HEK293 (cell line): ENCODE results near the gene ANKRD60.

Experiments
- CTCF ChIA-PET: fragments of 350-600 bp; formaldehyde crosslinking; extraction: SDS; loops from one replicate; lab custom pipeline; 2021; ENCODE audit warnings: antibody characterized with exemption; lab: Yijun Ruan, JAX
- POLR2A ChIA-PET: fragments of 300-600 bp; formaldehyde crosslinking; extraction: SDS; loops from one replicate; lab custom pipeline; 2020; ENCODE audit warnings: antibody characterized with exemption, inconsistent platforms; lab: Yijun Ruan, JAX
- H3K27ac ChIP-seq: fragments of 200-500 bp; sonication (Bioruptor generic); 2 replicates; pipeline ENCODE4 v1.5.1; 2014; ENCODE audit warnings: low read depth, low read length, control low read depth, inconsistent platforms; ENCODE audit errors: extremely low read depth
- H3K36me3 ChIP-seq, 2 experiments: fragments of 200-500 bp in 1 of 2; sonication (Bioruptor generic) in 1 of 2; 1 replicate in 1 of 2; 2 replicates in 1 of 2; pipeline ENCODE4 v1.5.1; 2014 to 2017; ENCODE audit warnings: inconsistent platforms in 2 of 2, low read length in 2 of 2; ENCODE audit not compliant: control insufficient read depth in 2 of 2, insufficient read depth in 1 of 2
- H3K4me1 ChIP-seq: fragments of 200-500 bp; sonication (Bioruptor generic); 2 replicates; pipeline ENCODE4 v1.5.1; 2014; ENCODE audit warnings: mild to moderate bottlenecking, low read length, inconsistent platforms; ENCODE audit not compliant: control insufficient read depth, insufficient read depth
- H3K4me3 ChIP-seq: 2 replicates; pipeline ENCODE4 v1.5.1; 2011; ENCODE audit warnings: low read depth, mild to moderate bottlenecking, control low read depth, low read length, moderate library complexity
- H3K9me3 ChIP-seq: fragments of 200-500 bp; sonication (Bioruptor generic); 2 replicates; pipeline ENCODE4 v1.5.1; 2014; ENCODE audit warnings: low read depth, low read length, inconsistent platforms; ENCODE audit not compliant: control insufficient read depth, insufficient read depth
- WT1 ChIP-seq: fragments of 450-650 bp; formaldehyde crosslinking; IDR thresholded peaks from 2 replicates; pipeline ENCODE4 v1.5.1; 2016; ENCODE audit warnings: missing biosample characterization, missing genetic modification characterization
- ZNF146 ChIP-seq: fragments of 450-650 bp; formaldehyde crosslinking; IDR thresholded peaks from 2 replicates; pipeline ENCODE4 v1.5.1; 2016; ENCODE audit warnings: missing biosample characterization, missing genetic modification characterization
- ZNF16 ChIP-seq: fragments of 450-650 bp; formaldehyde crosslinking; IDR thresholded peaks from 2 replicates; pipeline ENCODE4 v1.5.1; 2016; ENCODE audit warnings: low read depth, missing biosample characterization, missing genetic modification characterization
- ZNF202 ChIP-seq: fragments of 450-650 bp; formaldehyde crosslinking; IDR thresholded peaks from 2 replicates; pipeline ENCODE4 v1.5.1; 2016; ENCODE audit warnings: missing biosample characterization, missing genetic modification characterization, borderline replicate concordance
- ZNF274 ChIP-seq, 2 experiments: fragments of 200-500 bp in 1 of 2; fragments of 450-650 bp in 1 of 2; sonication (Bioruptor generic) in 1 of 2; formaldehyde crosslinking in 1 of 2; IDR thresholded peaks; 2 replicates each; pipeline versions ENCODE4 v1.5.1 to v1.6.1; 2014 to 2016; ENCODE audit warnings: borderline replicate concordance in 1 of 2, inconsistent platforms in 1 of 2, low read length in 1 of 2, missing biosample characterization in 1 of 2, missing genetic modification characterization in 1 of 2
- ZNF354C ChIP-seq: fragments of 450-650 bp; formaldehyde crosslinking; IDR thresholded peaks from 2 replicates; pipeline ENCODE4 v1.5.1; 2016; ENCODE audit warnings: missing biosample characterization, missing genetic modification characterization, low read depth, borderline replicate concordance
- ZNF37A ChIP-seq: fragments of 450-650 bp; IDR thresholded peaks from 2 replicates; pipeline ENCODE4 v1.5.1; 2018; ENCODE audit warnings: missing biosample characterization, missing genetic modification characterization
- ZNF544 ChIP-seq: fragments of 450-650 bp; formaldehyde crosslinking; IDR thresholded peaks from 2 replicates; pipeline ENCODE4 v1.5.0; 2017; ENCODE audit warnings: missing biosample characterization, missing genetic modification characterization
- ZNF558 ChIP-seq: fragments of 450-650 bp; formaldehyde crosslinking; IDR thresholded peaks from 2 replicates; pipeline ENCODE4 v1.5.1; 2016; ENCODE audit warnings: missing biosample characterization, missing genetic modification characterization
- ZNF585B ChIP-seq: fragments of 450-650 bp; formaldehyde crosslinking; IDR thresholded peaks from 2 replicates; pipeline ENCODE4 v1.5.1; 2016; ENCODE audit warnings: missing biosample characterization, missing genetic modification characterization
- ZNF660 ChIP-seq: fragments of 450-650 bp; IDR thresholded peaks from 2 replicates; pipeline ENCODE4 v1.5.1; 2018; ENCODE audit warnings: missing biosample characterization, mild to moderate bottlenecking, missing genetic modification characterization
- ZNF707 ChIP-seq: fragments of 450-650 bp; formaldehyde crosslinking; IDR thresholded peaks from 2 replicates; pipeline ENCODE4 v1.5.1; 2016; ENCODE audit warnings: missing biosample characterization, missing genetic modification characterization
- ZNF785 ChIP-seq: fragments of 450-650 bp; formaldehyde crosslinking; IDR thresholded peaks from 2 replicates; pipeline ENCODE4 v1.5.1; 2016; ENCODE audit warnings: missing biosample characterization, missing genetic modification characterization
- ZNF830 ChIP-seq: fragments of 450-650 bp; IDR thresholded peaks from 2 replicates; pipeline ENCODE4 v1.5.0; 2018; ENCODE audit warnings: missing biosample characterization, missing genetic modification characterization, low read depth, mild to moderate bottlenecking, moderate library complexity
- TF ChIP-seq, protein P1 (sequence below): fragments of 450-650 bp; formaldehyde crosslinking; IDR thresholded peaks from 2 replicates; pipeline ENCODE4 v1.5.1; 2016; ENCODE audit warnings: missing biosample characterization, missing genetic modification characterization
- TF ChIP-seq, protein P2 (sequence below): fragments of 450-650 bp; formaldehyde crosslinking; IDR thresholded peaks from 2 replicates; pipeline ENCODE4 v1.5.1; 2016; ENCODE audit warnings: missing biosample characterization, missing genetic modification characterization, borderline replicate concordance
- TF ChIP-seq, protein P3 (sequence below): fragments of 450-650 bp; formaldehyde crosslinking; IDR thresholded peaks from 2 replicates; pipeline ENCODE4 v1.5.1; 2016; ENCODE audit warnings: missing biosample characterization, missing genetic modification characterization
- TF ChIP-seq, protein P4 (sequence below): fragments of 450-650 bp; formaldehyde crosslinking; IDR thresholded peaks from 2 replicates; pipeline ENCODE4 v1.5.1; 2016; ENCODE audit warnings: missing biosample characterization, missing genetic modification characterization
- TF ChIP-seq, protein P5 (sequence below): fragments of 450-650 bp; formaldehyde crosslinking; IDR thresholded peaks from 2 replicates; pipeline ENCODE4 v1.5.1; 2016; ENCODE audit warnings: missing biosample characterization, missing genetic modification characterization
- TF ChIP-seq, protein P6 (sequence below): fragments of 450-650 bp; formaldehyde crosslinking; IDR thresholded peaks from 2 replicates; pipeline ENCODE4 v1.5.1; 2017; ENCODE audit warnings: missing biosample characterization, mild to moderate bottlenecking, missing genetic modification characterization, moderate library complexity

The ANKRD60 gene

DNA sequence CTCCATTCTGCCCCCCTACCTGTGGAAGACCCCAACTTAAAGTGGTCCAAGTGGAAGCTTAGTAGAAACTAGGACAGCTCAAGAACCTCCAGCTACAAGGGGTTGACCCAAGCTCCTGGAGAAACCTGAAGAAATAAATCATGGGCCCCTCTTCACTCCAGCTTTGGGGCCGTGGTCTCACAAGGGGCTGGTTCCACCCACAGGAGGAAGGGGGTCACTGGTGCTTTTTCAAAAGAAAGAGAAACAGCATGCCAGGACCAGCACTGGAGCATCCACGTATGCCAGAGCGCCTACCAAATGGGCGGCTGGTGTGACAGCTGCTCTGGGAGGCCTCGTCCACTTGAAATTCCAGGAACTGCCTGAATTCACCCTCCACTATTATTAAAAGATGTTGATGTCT lies 14.4 kb upstream of the ANKRD60 start:
- Histone ChIP-seq H3K4me1 (no peaks in the 10 kb centered on the region), H3K36me3 (peaks cover 0 to 53% of the 10 kb centered on the region in 2 experiments; a peak in 1 of 3 replicates), H3K27ac (no peak overlapping the region), H3K4me3 (no peak overlapping the region), H3K9me3 (no peaks in the 10 kb centered on the region)
- TF ChIP-seq ZNF146 (no peak), ZNF544 (tag by site-specific recombination) (no peak), ZNF785 (tag by site-specific recombination) (no peak), ZNF830 (tag by site-specific recombination) (no peak), ZNF660 (tag by site-specific recombination) (no peak), ZNF707 (no peak), ZNF585B (tag by site-specific recombination) (no peak), ZNF16 (tag by site-specific recombination) (no peak), WT1 (tag by site-specific recombination) (no peak), ZNF274 (IDR thresholded peaks at IDR 0.05; ENCODE audit: low read length) (no peak), ZNF274 (tag by site-specific recombination; IDR thresholded peaks at IDR 0.05; ENCODE audit: borderline replicate concordance) (no peak), ZNF37A (tag by site-specific recombination) (no peak), ZNF202 (no peak), ZNF354C (tag by site-specific recombination) (no peak), ZNF558 (tag by site-specific recombination) (no peak)
- TF ChIP-seq, protein P1, sequence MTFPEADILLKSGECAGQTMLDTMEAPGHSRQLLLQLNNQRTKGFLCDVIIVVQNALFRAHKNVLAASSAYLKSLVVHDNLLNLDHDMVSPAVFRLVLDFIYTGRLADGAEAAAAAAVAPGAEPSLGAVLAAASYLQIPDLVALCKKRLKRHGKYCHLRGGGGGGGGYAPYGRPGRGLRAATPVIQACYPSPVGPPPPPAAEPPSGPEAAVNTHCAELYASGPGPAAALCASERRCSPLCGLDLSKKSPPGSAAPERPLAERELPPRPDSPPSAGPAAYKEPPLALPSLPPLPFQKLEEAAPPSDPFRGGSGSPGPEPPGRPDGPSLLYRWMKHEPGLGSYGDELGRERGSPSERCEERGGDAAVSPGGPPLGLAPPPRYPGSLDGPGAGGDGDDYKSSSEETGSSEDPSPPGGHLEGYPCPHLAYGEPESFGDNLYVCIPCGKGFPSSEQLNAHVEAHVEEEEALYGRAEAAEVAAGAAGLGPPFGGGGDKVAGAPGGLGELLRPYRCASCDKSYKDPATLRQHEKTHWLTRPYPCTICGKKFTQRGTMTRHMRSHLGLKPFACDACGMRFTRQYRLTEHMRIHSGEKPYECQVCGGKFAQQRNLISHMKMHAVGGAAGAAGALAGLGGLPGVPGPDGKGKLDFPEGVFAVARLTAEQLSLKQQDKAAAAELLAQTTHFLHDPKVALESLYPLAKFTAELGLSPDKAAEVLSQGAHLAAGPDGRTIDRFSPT, result no peak
- TF ChIP-seq, protein P2, sequence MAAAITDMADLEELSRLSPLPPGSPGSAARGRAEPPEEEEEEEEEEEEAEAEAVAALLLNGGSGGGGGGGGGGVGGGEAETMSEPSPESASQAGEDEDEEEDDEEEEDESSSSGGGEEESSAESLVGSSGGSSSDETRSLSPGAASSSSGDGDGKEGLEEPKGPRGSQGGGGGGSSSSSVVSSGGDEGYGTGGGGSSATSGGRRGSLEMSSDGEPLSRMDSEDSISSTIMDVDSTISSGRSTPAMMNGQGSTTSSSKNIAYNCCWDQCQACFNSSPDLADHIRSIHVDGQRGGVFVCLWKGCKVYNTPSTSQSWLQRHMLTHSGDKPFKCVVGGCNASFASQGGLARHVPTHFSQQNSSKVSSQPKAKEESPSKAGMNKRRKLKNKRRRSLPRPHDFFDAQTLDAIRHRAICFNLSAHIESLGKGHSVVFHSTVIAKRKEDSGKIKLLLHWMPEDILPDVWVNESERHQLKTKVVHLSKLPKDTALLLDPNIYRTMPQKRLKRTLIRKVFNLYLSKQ (tag by site-specific recombination), result no peak
- TF ChIP-seq, protein P3, sequence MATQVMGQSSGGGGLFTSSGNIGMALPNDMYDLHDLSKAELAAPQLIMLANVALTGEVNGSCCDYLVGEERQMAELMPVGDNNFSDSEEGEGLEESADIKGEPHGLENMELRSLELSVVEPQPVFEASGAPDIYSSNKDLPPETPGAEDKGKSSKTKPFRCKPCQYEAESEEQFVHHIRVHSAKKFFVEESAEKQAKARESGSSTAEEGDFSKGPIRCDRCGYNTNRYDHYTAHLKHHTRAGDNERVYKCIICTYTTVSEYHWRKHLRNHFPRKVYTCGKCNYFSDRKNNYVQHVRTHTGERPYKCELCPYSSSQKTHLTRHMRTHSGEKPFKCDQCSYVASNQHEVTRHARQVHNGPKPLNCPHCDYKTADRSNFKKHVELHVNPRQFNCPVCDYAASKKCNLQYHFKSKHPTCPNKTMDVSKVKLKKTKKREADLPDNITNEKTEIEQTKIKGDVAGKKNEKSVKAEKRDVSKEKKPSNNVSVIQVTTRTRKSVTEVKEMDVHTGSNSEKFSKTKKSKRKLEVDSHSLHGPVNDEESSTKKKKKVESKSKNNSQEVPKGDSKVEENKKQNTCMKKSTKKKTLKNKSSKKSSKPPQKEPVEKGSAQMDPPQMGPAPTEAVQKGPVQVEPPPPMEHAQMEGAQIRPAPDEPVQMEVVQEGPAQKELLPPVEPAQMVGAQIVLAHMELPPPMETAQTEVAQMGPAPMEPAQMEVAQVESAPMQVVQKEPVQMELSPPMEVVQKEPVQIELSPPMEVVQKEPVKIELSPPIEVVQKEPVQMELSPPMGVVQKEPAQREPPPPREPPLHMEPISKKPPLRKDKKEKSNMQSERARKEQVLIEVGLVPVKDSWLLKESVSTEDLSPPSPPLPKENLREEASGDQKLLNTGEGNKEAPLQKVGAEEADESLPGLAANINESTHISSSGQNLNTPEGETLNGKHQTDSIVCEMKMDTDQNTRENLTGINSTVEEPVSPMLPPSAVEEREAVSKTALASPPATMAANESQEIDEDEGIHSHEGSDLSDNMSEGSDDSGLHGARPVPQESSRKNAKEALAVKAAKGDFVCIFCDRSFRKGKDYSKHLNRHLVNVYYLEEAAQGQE (tag by site-specific recombination), result no peak
- TF ChIP-seq, protein P4, sequence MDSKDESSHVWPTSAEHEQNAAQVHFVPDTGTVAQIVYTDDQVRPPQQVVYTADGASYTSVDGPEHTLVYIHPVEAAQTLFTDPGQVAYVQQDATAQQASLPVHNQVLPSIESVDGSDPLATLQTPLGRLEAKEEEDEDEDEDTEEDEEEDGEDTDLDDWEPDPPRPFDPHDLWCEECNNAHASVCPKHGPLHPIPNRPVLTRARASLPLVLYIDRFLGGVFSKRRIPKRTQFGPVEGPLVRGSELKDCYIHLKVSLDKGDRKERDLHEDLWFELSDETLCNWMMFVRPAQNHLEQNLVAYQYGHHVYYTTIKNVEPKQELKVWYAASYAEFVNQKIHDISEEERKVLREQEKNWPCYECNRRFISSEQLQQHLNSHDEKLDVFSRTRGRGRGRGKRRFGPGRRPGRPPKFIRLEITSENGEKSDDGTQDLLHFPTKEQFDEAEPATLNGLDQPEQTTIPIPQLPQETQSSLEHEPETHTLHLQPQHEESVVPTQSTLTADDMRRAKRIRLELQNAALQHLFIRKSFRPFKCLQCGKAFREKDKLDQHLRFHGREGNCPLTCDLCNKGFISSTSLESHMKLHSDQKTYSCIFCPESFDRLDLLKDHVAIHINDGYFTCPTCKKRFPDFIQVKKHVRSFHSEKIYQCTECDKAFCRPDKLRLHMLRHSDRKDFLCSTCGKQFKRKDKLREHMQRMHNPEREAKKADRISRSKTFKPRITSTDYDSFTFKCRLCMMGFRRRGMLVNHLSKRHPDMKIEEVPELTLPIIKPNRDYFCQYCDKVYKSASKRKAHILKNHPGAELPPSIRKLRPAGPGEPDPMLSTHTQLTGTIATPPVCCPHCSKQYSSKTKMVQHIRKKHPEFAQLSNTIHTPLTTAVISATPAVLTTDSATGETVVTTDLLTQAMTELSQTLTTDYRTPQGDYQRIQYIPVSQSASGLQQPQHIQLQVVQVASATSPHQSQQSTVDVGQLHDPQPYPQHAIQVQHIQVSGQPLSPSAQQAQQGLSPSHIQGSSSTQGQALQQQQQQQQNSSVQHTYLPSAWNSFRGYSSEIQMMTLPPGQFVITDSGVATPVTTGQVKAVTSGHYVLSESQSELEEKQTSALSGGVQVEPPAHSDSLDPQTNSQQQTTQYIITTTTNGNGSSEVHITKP (tag by site-specific recombination), result no peak
- TF ChIP-seq, protein P5, sequence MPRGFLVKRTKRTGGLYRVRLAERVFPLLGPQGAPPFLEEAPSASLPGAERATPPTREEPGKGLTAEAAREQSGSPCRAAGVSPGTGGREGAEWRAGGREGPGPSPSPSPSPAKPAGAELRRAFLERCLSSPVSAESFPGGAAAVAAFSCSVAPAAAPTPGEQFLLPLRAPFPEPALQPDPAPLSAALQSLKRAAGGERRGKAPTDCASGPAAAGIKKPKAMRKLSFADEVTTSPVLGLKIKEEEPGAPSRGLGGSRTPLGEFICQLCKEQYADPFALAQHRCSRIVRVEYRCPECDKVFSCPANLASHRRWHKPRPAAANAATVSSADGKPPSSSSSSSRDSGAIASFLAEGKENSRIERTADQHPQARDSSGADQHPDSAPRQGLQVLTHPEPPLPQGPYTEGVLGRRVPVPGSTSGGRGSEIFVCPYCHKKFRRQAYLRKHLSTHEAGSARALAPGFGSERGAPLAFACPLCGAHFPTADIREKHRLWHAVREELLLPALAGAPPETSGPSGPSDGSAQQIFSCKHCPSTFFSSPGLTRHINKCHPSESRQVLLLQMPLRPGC (tag by site-specific recombination), result no peak
- TF ChIP-seq, protein P6, sequence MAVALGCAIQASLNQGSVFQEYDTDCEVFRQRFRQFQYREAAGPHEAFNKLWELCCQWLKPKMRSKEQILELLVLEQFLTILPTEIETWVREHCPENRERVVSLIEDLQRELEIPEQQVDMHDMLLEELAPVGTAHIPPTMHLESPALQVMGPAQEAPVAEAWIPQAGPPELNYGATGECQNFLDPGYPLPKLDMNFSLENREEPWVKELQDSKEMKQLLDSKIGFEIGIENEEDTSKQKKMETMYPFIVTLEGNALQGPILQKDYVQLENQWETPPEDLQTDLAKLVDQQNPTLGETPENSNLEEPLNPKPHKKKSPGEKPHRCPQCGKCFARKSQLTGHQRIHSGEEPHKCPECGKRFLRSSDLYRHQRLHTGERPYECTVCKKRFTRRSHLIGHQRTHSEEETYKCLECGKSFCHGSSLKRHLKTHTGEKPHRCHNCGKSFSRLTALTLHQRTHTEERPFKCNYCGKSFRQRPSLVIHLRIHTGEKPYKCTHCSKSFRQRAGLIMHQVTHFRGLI (tag by site-specific recombination), result no peak
- ChIA-PET CTCF (interaction anchor here (0.6 to 1.1 kb wide), 2 partner anchors 205 to 239 kb away, joined by 3 to 4 read pairs; no protein-coding TSS in a partner anchor), POLR2A (no interaction called here)
